Central memory CD8-positive, alpha-beta T cell (primary cell): ENCODE results near the gene ANO3.
"Not testable (repeated sequence)": the region's sequence is repeated elsewhere in the genome, so short reads cannot be mapped to it uniquely, and the experiment has no call there.

Source experiments
- ATAC-seq: fragments of 150-1000 bp; cut with Tn5 transposase; replicated peaks from 2 replicates; pipeline ENCODE4 v1.10.0; 2022; ENCODE audit warnings: mild to moderate bottlenecking, moderate FRiP score, moderate number of reproducible peaks; ENCODE audit not compliant: poor library complexity, severe bottlenecking; ENCODE audit errors: extremely low read depth
- DNase-seq, 2 donors: peaks; one replicate each; pipeline ENCODE4 v3.0.0; 2021; ENCODE audit warnings: low spot score in 2 of 2
- H3K27ac Mint-ChIP-seq: one replicate; pipeline ENCODE4 v1.8.0; 2022; ENCODE audit warnings: low read depth, mild to moderate bottlenecking, moderate library complexity, mixed read lengths
- H3K27me3 Mint-ChIP-seq: one replicate; pipeline ENCODE4 v1.8.0; 2022; ENCODE audit warnings: mixed read lengths
- H3K36me3 Mint-ChIP-seq: one replicate; pipeline ENCODE4 v1.8.0; 2022; ENCODE audit warnings: mild to moderate bottlenecking, moderate library complexity, mixed read lengths; ENCODE audit not compliant: insufficient read depth
- H3K4me1 Mint-ChIP-seq: one replicate; pipeline ENCODE4 v1.8.0; 2022; ENCODE audit warnings: mixed read lengths
- H3K4me3 Mint-ChIP-seq: one replicate; pipeline ENCODE4 v1.8.0; 2022; ENCODE audit warnings: mild to moderate bottlenecking, moderate library complexity, mixed read lengths
- H3K9me3 Mint-ChIP-seq: one replicate; pipeline ENCODE4 v1.8.0; 2022; ENCODE audit warnings: mixed read lengths

Gene ANO3

DNA sequence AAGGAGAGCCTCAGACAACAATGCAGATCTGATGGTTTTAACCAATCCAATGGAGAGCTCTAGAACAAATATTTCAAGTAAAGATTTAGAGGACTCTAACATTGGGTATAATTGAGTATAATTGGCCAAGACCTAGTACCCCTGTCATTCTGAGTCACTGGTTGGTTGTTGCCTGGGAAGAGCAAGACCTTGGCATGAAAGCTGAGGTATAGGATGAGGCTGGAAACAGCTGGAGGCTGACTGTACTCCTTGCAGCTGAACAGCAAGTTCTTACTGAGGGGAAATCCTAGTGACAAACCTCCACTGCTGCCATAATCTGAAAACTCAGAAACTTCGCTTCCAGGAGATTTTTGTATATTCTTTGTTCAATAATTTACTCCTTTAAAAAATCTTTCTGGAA lies 294.4 kb downstream of the ANO3 start:
- DNase-seq (no peak), ATAC-seq (no peak)
- peaks cover 34% of the 10 kb centered on the region for H3K9me3 Mint-ChIP-seq
- no peaks in the 10 kb centered on the region for H3K27me3 Mint-ChIP-seq
- H3K4me3 Mint-ChIP-seq = no peak overlapping the region
- no peak overlapping the region for H3K27ac Mint-ChIP-seq
- no peaks in the 10 kb centered on the region for H3K36me3 Mint-ChIP-seq
- H3K4me1 Mint-ChIP-seq = no peaks in the 10 kb centered on the region

DNA sequence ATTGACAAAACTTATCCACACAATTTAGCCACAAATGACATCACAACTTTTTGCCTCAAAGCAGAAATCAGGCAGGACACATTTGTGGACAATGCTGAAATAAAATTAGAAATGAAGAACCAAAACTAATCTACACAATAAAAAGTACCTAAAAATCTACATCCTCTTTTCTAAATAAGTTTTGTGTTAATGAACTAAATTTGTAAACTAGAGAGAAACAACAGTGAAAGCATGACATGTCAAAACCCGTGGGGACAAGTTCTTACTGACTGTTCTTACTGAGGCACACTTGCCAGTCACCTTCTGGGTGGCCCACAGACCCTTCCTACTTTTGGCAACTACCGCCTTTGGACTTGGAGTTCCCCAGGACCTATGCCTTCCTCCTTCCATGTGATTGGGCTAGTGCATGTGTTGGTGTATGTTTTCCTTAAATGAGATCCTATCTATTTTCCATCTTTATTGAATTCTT lies 300.8 kb downstream of the ANO3 start:
- no peaks in the 10 kb centered on the region for H3K27me3 Mint-ChIP-seq

DNA sequence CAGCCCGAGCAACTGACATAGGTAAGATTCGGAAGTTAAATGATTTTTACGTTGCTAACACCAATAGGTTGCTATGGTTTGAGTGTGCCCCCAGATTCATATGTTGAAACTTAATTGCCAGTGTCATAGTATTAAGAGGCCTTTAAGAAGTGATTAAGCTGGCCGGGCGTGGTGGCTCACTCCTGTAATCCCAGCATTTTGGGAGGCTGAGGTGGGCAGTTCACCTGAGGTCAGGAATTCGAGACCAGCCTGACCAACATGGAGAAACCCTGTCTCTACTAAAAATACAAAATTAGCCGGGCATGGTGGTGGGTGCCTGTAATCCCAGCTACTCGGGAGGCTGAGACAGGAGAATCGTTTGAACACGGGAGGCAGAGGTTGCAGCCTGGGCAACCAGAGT lies 311.4 kb downstream of the ANO3 start:
- DNase-seq, H3K4me1 Mint-ChIP-seq, ATAC-seq, H3K27ac Mint-ChIP-seq, H3K9me3 Mint-ChIP-seq, H3K4me3 Mint-ChIP-seq, H3K27me3 Mint-ChIP-seq, H3K36me3 Mint-ChIP-seq: not testable (repeated sequence)

More for the DNA sequence above, 300.8 kb downstream of the ANO3 start:
- Mint-ChIP-seq H3K27ac (no peak overlapping the region), H3K4me1 (no peaks in the 10 kb centered on the region), H3K9me3 (peaks cover 17% of the 10 kb centered on the region), H3K36me3 (no peaks in the 10 kb centered on the region), H3K4me3 (no peak overlapping the region)
- ATAC-seq (no peak), DNase-seq (no peak)

DNA sequence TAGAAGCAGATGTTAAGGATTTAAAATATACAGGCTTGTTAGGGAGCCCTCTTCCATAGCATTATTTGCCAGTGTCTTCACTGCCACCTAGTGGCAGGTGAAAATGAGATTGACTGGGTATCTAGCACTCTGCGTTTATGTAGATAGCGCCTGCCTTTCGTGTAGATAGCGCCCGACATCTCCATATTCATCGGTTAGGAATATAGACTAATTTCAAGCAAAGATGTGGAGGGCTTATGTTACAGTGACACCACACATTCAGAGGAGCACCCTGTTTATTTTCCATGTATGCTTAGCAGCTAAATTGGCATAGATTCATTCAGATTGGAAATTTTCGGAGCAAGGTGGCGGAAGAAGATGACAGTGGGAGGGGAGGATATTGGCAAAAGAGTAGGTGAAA lies 318.0 kb downstream of the ANO3 start:
- Mint-ChIP-seq H3K9me3 (no peaks in the 10 kb centered on the region), H3K36me3 (no peaks in the 10 kb centered on the region), H3K4me3 (no peak overlapping the region), H3K27me3 (no peaks in the 10 kb centered on the region), H3K4me1 (no peaks in the 10 kb centered on the region), H3K27ac (no peak overlapping the region)
- no peak for ATAC-seq
- DNase-seq = no peak

DNA sequence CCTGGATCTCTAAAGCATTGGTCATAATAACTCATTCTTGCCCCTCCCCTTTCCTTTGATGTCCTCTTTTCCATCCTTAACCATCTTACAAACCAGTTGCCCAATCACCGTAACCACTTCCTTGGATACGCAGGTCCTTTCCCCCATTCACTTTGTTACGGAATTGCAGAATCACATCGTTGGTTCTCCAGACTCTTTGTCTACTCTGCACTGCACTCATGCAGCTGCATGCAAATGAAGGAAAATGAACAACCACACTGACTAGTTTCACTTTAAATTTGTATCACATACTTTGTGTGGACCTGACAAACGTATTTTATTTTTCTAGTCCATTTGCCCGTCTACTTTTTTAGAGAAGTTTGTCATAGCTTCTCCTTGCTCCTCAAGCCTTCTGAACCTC lies 320.0 kb downstream of the ANO3 start:
- H3K27ac Mint-ChIP-seq = no peak overlapping the region
- no peaks in the 10 kb centered on the region for H3K36me3 Mint-ChIP-seq
- H3K9me3 Mint-ChIP-seq = no peaks in the 10 kb centered on the region
- DNase-seq (no peak), ATAC-seq (no peak)
- H3K4me1 Mint-ChIP-seq = no peaks in the 10 kb centered on the region
- no peaks in the 10 kb centered on the region for H3K27me3 Mint-ChIP-seq
- no peak overlapping the region for H3K4me3 Mint-ChIP-seq

DNA sequence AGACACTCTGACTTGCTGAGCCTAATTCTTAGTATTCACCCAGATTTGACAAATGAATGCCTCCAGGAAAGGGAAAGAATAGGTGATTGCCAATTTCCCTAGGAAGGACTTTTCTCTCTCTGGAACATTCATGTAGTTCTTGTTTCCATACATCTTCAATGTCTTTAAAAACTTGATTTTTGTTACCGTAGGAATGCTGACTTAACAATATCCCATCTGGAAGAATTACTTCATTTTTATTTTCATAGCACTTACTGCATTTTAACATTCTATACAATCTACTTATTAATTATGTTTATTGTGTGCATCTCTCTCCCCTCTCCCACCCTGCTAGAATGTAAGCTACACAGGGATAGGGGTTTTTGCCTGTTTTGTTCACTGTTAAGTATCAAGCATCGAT lies 323.4 kb downstream of the ANO3 start:
- Mint-ChIP-seq H3K4me1 (no peaks in the 10 kb centered on the region), H3K4me3 (no peak overlapping the region), H3K27me3 (no peaks in the 10 kb centered on the region), H3K9me3 (peaks cover 12% of the 10 kb centered on the region), H3K27ac (no peak overlapping the region), H3K36me3 (no peaks in the 10 kb centered on the region)
- ATAC-seq (no peak), DNase-seq (no peak)

DNA sequence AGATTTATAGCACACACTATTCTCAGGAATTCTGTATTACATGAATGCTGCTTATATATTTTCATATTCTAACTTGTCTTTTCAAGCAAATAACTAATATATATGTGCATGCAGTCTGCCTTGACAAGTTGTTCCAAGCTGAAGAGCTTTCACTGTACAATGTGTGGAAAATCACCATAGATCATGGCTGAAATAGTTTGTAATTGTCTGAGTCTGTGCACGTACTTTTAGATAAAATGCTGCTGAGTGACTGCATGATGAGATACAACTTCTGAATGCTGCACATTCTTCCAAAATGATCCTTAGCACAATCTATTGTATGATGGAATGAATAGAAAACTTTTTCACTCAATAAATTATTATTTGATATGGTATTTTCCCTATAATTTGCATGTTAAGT lies 331.0 kb downstream of the ANO3 start:
- ATAC-seq (no peak), DNase-seq (no peak)
- Mint-ChIP-seq H3K4me3 (no peak overlapping the region), H3K27ac (no peak overlapping the region), H3K9me3 (peaks cover 7% of the 10 kb centered on the region), H3K4me1 (no peaks in the 10 kb centered on the region), H3K27me3 (no peaks in the 10 kb centered on the region), H3K36me3 (no peaks in the 10 kb centered on the region)

DNA sequence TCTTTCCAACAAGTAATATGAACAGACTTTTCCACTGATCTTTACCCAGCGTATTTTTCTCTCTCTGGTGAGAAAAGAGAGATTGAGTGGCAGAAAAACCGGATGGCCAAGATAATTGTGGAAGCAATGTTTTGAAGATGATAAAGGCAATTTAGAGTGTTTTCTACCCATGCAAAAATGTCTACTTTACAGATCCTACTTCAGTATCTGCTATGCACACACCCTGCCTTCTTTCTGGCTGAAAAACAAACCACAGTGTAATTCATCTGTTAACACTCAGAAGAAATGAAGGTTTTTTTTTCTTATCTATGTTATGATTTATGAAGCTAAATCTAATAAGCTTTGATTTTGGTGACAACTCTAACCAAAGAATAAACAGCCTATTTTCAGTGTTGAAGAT lies 333.1 kb downstream of the ANO3 start:
- Mint-ChIP-seq H3K27me3 (no peaks in the 10 kb centered on the region), H3K9me3 (peaks cover 8% of the 10 kb centered on the region)

DNA sequence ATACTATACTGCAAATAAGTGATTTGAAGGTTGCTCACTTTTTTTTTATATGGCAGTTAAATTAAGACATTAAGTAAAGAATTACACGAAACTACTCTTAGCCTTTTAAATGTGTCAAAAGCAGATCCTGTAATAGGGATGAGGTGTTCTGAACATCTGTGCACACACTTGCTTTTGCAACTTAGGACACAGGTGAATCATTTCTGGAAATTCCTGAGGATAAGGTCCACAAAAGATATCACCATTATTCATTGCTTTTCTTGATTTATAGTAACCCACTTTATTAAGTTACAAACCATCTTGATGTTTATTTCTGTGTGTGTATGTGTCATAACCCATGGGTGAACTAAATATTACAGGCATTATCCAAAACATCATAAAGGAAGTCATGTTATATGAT lies 334.0 kb downstream of the ANO3 start:
- Mint-ChIP-seq H3K4me3 (no peak overlapping the region), H3K4me1 (no peaks in the 10 kb centered on the region), H3K36me3 (no peaks in the 10 kb centered on the region), H3K27me3 (no peaks in the 10 kb centered on the region), H3K27ac (no peak overlapping the region), H3K9me3 (peaks cover 9% of the 10 kb centered on the region)
- DNase-seq = no peak
- ATAC-seq = no peak

More for the DNA sequence above, 333.1 kb downstream of the ANO3 start:
- no peak for DNase-seq
- no peak for ATAC-seq
- no peaks in the 10 kb centered on the region for H3K36me3 Mint-ChIP-seq
- H3K4me3 Mint-ChIP-seq = no peak overlapping the region
- no peak overlapping the region for H3K27ac Mint-ChIP-seq
- no peaks in the 10 kb centered on the region for H3K4me1 Mint-ChIP-seq

DNA sequence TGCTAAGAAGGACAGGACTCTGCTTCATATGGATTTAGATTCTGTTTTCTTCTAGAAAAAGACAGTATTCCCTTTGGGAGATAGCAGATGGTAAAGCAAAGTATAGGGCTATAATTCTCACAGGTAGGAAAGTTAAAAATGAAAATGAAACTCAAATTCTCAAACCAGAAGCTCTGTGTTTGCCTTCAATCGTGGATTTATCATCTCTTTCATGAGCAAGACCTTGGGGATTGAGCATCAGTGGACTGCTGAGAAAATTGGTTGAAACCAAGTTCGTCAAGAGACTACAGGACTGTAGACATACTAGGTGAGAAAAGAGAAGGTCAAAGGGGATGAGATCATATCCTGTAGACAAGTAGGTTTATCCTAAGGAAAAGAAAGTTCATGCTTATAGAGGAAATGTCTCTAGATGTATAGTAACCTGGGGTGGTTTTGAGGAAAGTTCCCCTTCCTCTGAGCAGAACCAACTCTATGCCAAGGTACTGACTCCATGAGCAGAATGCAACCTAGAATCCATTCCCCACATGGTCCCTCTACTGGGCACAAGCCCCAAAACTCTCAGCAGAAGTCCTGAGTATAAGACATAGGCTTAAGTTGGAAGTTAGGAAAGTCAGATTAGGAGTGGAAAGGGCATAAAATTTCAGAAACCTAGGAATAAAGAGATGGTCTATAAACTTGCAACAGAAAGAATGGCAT lies 343.5 kb downstream of the ANO3 start:
- Mint-ChIP-seq H3K9me3 (peaks cover 30% of the 10 kb centered on the region), H3K4me3 (no peak overlapping the region), H3K36me3 (no peaks in the 10 kb centered on the region), H3K4me1 (no peaks in the 10 kb centered on the region), H3K27me3 (no peaks in the 10 kb centered on the region), H3K27ac (no peak overlapping the region)
- ATAC-seq = no peak
- DNase-seq = no peak

DNA sequence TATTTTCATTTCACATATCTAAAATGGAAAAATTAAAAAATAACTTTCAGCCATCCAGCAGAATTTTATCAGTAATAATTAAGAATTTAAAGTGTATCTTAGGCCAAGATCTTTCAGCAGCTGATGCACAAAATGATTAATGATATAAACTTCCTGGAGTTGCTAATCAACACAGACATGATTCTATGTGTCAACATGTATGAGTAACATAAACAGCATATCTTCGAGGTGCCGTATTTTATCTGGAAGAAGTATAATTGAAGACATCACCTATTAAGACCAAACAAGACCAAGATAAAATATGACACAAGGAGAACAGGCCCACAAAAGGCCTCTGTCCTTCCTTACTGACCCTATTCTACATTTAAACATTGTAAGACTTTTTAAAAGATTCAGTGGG lies 344.7 kb downstream of the ANO3 start:
- no peak for ATAC-seq
- peaks cover 26% of the 10 kb centered on the region for H3K9me3 Mint-ChIP-seq

DNA sequence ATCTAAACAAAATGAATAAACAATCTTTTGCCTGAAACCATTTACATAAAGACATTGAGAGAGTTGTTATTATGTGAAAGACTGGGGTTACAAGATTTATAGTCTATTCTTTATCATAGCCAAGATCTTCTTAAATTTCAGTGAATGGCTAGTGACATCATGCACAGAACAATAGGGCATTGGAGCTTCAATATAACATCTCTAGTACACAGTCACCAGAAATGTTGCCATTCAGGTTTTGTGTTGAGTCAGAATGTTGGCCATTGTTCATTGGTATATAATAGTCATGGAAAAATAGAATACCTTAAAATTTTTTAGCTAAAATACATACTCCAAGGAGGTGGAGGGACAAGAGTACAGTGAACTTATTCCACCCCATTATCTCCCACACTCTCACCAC lies 345.6 kb downstream of the ANO3 start:
- ATAC-seq (no peak), DNase-seq (no peak)
- Mint-ChIP-seq H3K4me1 (no peaks in the 10 kb centered on the region), H3K36me3 (no peaks in the 10 kb centered on the region), H3K9me3 (peaks cover 22% of the 10 kb centered on the region), H3K27me3 (no peaks in the 10 kb centered on the region), H3K4me3 (no peak overlapping the region), H3K27ac (no peak overlapping the region)

More for the DNA sequence above, 344.7 kb downstream of the ANO3 start:
- H3K27me3 Mint-ChIP-seq = no peaks in the 10 kb centered on the region
- H3K4me1 Mint-ChIP-seq = no peaks in the 10 kb centered on the region
- no peak overlapping the region for H3K27ac Mint-ChIP-seq
- H3K36me3 Mint-ChIP-seq = no peaks in the 10 kb centered on the region
- DNase-seq = no peak
- H3K4me3 Mint-ChIP-seq = no peak overlapping the region

DNA sequence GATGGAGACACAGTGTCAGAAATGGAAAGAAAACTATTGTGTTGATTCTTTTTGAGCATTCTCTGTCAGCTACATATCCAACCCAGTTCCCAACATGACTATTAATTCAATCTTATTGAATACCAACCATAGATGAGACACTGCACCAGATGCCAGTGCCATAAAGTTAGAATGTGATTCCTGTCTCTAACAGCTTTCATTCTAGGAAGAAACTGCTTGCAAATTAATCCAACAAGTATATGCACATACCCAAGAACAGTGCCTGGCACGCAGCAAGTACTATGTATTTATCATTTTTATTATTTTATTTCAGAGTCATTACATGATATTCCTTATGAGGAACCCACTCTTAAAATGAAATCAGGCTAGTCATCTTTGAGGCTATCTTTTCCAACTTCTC lies 355.4 kb downstream of the ANO3 start:
- DNase-seq (no peak), ATAC-seq (no peak)
- H3K27ac Mint-ChIP-seq = no peak overlapping the region
- H3K4me3 Mint-ChIP-seq = no peak overlapping the region
- no peaks in the 10 kb centered on the region for H3K9me3 Mint-ChIP-seq
- H3K4me1 Mint-ChIP-seq = no peaks in the 10 kb centered on the region
- no peaks in the 10 kb centered on the region for H3K27me3 Mint-ChIP-seq
- no peaks in the 10 kb centered on the region for H3K36me3 Mint-ChIP-seq
